Kidney (tissue), 14 donors: Measurements from ENCODE around the gene SFXN5. TPM values are rescaled to one million over a fixed set of nuclear protein-coding genes. Genes with fewer than 3 reads are reported as not detected.

Source experiments
- DNase-seq, 5 donors: peaks; one replicate each; pipeline ENCODE4 v3.0.0-alpha.2; 2013 to 2020
- FAIRE-seq: peaks from 2 replicates; lab custom pipeline; 2012; peaks lifted over from hg19 to GRCh38; lab: Jason Lieb, UNC
- H3K27ac ChIP-seq, 2 donors: one replicate each; pipeline ENCODE4 v1.7.0; 2013; ENCODE audit warnings: low read depth in 2 of 2, low read length in 2 of 2, inconsistent platforms in 1 of 2
- H3K27me3 ChIP-seq: one replicate; pipeline ENCODE4 v1.7.1; 2013; ENCODE audit warnings: low read length, inconsistent platforms; ENCODE audit not compliant: control insufficient read depth, insufficient read depth
- H3K36me3 ChIP-seq, 3 donors: one replicate each; pipeline versions ENCODE4 v1.7.0 to v1.7.1; 2013; ENCODE audit warnings: low read length in 3 of 3, control low read depth in 1 of 3, inconsistent platforms in 1 of 3; ENCODE audit not compliant: insufficient read depth in 3 of 3, control insufficient read depth in 2 of 3
- H3K4me1 ChIP-seq, 3 donors: one replicate each; pipeline versions ENCODE4 v1.7.0 to v1.7.1; 2013; ENCODE audit warnings: low read length in 3 of 3, inconsistent platforms in 1 of 3, low read depth in 1 of 3; ENCODE audit not compliant: control insufficient read depth in 2 of 3, insufficient read depth in 2 of 3
- H3K4me3 ChIP-seq, 3 donors: one replicate each; pipeline versions ENCODE4 v1.7.0 to v1.8.1; 2013; ENCODE audit warnings: low read length in 3 of 3, control low read depth in 1 of 3, inconsistent platforms in 1 of 3
- H3K9ac ChIP-seq, 3 donors: one replicate each; pipeline versions ENCODE4 v1.7.0 to v1.7.1; 2013; ENCODE audit warnings: low read length in 3 of 3, control low read depth in 1 of 3, inconsistent platforms in 1 of 3
- H3K9me3 ChIP-seq, 3 donors: one replicate each; pipeline versions ENCODE4 v1.7.0 to v1.7.1; 2013; ENCODE audit warnings: low read length in 3 of 3, control low read depth in 1 of 3, inconsistent platforms in 1 of 3; ENCODE audit not compliant: control insufficient read depth in 2 of 3, insufficient read depth in 1 of 3
- intact Hi-C: fragments of 100-400 bp; cut with DNase I; formaldehyde crosslinking; loops from one replicate; pipeline ENCODE4 v1.11.1; 2022
- polyA plus RNA-seq: library from polyadenylated mRNA; stranded (reverse); fragments of 350-450 nt; fragmentation: Illumina TruSeq; extraction: RNeasy Lipid Tissue Mini Kit (QIAGEN cat#74804); gene quantifications from one replicate; pipeline ENCODE4 v1.2.3, GENCODE V29; 2014; ENCODE audit warnings: low read depth, low replicate concordance; ENCODE audit not compliant: insufficient read depth
- total RNA-seq: library from RNA; stranded (reverse); fragmentation: NEBNext Ultra II Directional; extraction: Animal tissue kit (Norgen Biotek cat#: 25700); gene quantifications from one replicate; pipeline ENCODE4 v1.2.1, GENCODE V29; 2021
- TF ChIP-seq, protein P1 (sequence below): IDR thresholded peaks from 3 replicates; pipeline ENCODE4 v1.5.1; 2012; ENCODE audit warnings: mild to moderate bottlenecking, moderate library complexity, borderline replicate concordance; ENCODE audit not compliant: insufficient read depth; ENCODE audit errors: extremely low read depth
- donor health status: control.
- donor health status: control.
- donor health status: control.
- donor health status: control.
- donor health status: control.
- donor health status: DM: yes; HTN: yes; CAD: no.
- donor health status: Normal renal cell carcinoma (clear cell type).

SFXN5 gene
- total and polyA plus RNA-seq, 2 donors from 2014 or later: 21.4 to 35.9 TPM

DNA sequence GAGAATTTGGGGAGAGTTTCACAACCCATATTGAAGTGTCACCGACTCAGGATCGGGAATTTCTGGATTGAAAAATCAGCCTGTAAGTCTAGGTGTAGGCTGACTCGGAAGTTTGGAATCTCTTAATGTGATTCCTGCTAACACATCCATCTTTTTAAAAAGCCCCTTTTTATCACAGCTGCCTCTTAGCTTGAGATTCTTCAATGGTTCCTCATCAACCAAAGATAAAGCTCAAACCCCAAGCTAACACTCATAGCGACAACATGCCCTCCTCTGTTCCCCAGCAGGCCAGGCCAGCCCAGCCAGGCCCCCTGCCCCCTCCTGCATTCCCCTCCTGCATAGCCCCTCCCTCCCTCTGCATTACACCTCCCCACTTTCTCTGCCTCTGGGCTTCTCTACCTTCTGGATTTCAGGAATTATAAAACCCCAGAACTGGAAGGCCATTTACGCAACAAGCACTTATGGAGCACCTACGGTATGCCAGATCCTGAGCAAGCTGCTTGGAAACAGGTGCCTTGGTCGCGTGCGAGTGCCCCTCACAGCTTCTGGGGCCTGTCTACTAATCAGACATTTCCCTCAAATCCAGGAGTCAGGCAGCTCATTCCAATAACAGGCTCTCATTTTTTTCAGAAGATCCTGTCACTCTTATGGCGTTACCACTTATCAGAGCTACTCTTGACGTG is 90.8 kb downstream of the SFXN5 start:
- TF ChIP-seq, protein P1, sequence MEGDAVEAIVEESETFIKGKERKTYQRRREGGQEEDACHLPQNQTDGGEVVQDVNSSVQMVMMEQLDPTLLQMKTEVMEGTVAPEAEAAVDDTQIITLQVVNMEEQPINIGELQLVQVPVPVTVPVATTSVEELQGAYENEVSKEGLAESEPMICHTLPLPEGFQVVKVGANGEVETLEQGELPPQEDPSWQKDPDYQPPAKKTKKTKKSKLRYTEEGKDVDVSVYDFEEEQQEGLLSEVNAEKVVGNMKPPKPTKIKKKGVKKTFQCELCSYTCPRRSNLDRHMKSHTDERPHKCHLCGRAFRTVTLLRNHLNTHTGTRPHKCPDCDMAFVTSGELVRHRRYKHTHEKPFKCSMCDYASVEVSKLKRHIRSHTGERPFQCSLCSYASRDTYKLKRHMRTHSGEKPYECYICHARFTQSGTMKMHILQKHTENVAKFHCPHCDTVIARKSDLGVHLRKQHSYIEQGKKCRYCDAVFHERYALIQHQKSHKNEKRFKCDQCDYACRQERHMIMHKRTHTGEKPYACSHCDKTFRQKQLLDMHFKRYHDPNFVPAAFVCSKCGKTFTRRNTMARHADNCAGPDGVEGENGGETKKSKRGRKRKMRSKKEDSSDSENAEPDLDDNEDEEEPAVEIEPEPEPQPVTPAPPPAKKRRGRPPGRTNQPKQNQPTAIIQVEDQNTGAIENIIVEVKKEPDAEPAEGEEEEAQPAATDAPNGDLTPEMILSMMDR: no peak
- peaks cover 0 to 27% (median 21%) of the 10 kb centered on the region in 3 donors for H3K4me1 ChIP-seq
- H3K9me3 ChIP-seq: no peaks in the 10 kb centered on the region
- intact Hi-C loops: no loop called here
- H3K9ac ChIP-seq: no peak overlapping the region
- peak in 1 of 5 donors; percentile 17 for DNase-seq
- H3K36me3 ChIP-seq: no peaks in the 10 kb centered on the region
- no peak overlapping the region for H3K4me3 ChIP-seq
- no peak for FAIRE-seq
- no peaks in the 10 kb centered on the region for H3K27me3 ChIP-seq
- H3K27ac ChIP-seq: peak overlapping the region; percentile 16 to 47

DNA sequence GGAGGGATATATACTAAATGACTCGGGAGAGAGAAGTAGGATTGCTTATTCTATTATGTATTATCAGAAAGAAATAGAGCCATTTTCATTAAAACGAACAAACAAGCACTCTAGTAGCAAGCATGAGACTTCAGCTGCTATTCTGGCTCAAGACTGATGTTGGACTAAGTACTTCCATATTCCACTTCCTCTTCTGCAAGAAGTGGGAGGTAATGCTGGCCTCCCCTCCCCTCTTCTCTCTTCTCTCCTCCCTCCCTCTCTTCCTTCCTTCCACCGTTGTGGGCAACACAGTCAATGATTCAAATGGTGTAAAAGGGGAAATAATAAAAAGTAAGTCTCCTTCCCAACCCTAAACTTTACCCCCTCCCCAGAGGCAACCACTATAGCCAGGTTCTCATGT is 91.6 kb downstream of the SFXN5 start:
- Histone ChIP-seq H3K4me3 (no peak overlapping the region), H3K9me3 (no peaks in the 10 kb centered on the region), H3K27ac (peak overlapping the region in 1 of 2 donors; percentile 16), H3K4me1 (peaks cover 0 to 23% (median 20%) of the 10 kb centered on the region in 3 donors), H3K27me3 (no peaks in the 10 kb centered on the region), H3K36me3 (no peaks in the 10 kb centered on the region), H3K9ac (no peak overlapping the region)
- DNase-seq (peak in 1 of 5 donors; percentile 3), FAIRE-seq (no peak)
- TF ChIP-seq, protein P1: no peak
- intact Hi-C loops: no loop called here

DNA sequence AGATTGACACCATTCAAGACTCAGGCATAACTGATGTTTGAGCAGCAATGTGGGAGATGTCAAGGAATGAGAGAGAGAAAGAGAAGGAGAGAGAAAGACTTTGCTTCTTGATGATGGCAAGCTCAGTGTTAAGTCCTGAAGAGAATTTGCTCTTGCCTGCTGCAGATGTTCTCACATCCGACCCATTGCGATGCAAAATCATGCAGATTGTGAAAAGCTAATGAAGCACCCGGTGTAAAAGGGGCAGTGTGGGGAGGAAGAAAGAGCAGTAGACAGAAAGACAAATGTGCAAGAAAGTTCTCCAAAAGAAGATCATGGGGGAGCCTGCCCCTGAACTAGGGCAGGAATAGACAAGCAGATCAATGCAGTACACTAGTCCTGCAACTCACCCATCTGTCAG is 96.5 kb downstream of the SFXN5 start:
- FAIRE-seq (no peak), DNase-seq (no peak)
- H3K4me1 ChIP-seq: peaks cover 0 to 4% (median 0%) of the 10 kb centered on the region in 3 donors
- no peaks in the 10 kb centered on the region for H3K9me3 ChIP-seq
- TF ChIP-seq, protein P1: no peak
- H3K27me3 ChIP-seq: no peaks in the 10 kb centered on the region
- peaks cover 0 to 2% (median 0%) of the 10 kb centered on the region in 3 donors for H3K36me3 ChIP-seq
- no peak overlapping the region for H3K4me3 ChIP-seq
- H3K9ac ChIP-seq: no peak overlapping the region
- no peak overlapping the region for H3K27ac ChIP-seq
- intact Hi-C loops: no loop called here
